Measurements from ENCODE around the gene NNAT.

The NNAT gene

DNA sequence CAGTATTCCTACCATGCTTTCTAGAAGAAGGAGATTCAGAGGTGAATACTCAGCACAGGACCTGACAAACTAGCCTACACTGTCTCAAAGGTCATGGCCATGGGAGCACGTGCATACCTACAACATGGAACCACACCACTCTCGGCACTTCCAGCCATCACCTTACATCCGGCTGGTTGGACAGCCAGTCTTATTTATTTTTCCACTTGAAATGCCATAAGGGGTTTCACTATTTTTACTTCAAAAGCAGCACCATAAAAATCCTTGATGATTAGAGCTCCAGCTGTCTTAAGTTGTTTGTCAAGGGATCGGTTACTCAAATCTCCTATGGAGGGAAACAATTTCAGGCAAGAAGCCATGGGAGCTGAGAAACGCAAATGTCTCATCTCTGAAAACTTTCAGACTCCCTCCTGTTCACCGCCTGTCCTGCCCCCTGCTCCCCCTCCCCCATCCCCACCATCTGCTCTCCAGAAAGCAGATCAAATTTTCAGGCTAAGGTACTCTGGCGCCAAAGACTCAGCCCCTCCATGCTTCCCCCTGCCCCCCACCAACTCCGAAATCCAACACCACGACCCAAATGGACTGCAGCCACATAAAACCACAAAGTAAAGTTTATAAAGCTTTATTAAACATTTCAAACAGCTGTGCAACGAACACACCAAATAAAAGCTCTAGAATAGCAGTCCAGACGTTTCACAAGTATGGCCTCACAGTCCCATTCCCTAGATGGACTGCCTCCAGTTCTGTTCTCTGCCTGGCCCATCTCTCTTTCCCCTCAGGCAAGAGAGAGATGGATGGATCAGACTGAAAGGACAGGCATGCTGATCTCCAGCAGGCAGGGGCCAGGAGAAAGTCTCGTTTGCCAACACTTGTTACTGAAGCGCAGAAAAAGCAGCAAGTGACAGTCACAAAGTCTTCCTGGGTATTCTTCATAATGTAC, 4.0 kb upstream of the NNAT start:
- peaks cover 12% of the 10 kb centered on the region for H3K4me1 ChIP-seq (ENCODE audit: control insufficient read depth, insufficient read depth, low read length)
- no peak overlapping the region for H3K4me3 ChIP-seq (ENCODE audit: low read length)
- WGBS (ENCODE audit: insufficient coverage, insufficient read length), result no CpG with 5 or more reads among the region's 13 CpGs
- no peak overlapping the region for H3K27ac ChIP-seq (ENCODE audit: low read length)
- H3K27me3 ChIP-seq (ENCODE audit: control insufficient read depth, insufficient read depth, low read length), result no peaks in the 10 kb centered on the region
- no peak for DNase-seq (ENCODE audit: low read depth, low spot score)
- H3K36me3 ChIP-seq (ENCODE audit: control insufficient read depth, insufficient read depth, low read length), result peaks cover 6% of the 10 kb centered on the region
- H3K9me3 ChIP-seq (ENCODE audit: control insufficient read depth, insufficient read depth, low read length), result no peaks in the 10 kb centered on the region

DNA sequence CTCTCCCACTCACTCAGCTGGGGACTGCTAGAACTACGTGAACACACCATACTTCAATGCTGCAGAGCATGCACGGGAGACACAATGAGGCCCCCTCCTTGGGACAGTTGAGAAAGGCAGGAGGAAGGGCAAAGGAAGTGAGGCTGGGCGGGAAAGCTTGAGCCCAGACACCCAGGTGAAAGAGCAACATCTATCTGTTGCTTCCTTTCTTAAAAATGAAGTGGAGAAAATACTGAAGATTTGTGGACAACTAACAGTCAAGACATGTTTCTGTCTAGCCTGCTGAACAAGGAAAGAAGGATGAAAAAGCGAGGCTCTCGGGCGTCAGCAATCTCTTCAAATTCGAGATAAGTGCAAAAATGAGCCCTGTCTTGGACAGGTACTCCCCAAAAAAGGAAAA, 3.0 kb upstream of the NNAT start:
- H3K4me3 ChIP-seq (ENCODE audit: low read length), result no peak overlapping the region
- peaks cover 6% of the 10 kb centered on the region for H3K36me3 ChIP-seq (ENCODE audit: control insufficient read depth, insufficient read depth, low read length)
- H3K4me1 ChIP-seq (ENCODE audit: control insufficient read depth, insufficient read depth, low read length), result peaks cover 12% of the 10 kb centered on the region
- no peak overlapping the region for H3K27ac ChIP-seq (ENCODE audit: low read length)
- no peaks in the 10 kb centered on the region for H3K9me3 ChIP-seq (ENCODE audit: control insufficient read depth, insufficient read depth, low read length)
- WGBS (ENCODE audit: insufficient coverage, insufficient read length), result no CpG with 5 or more reads among the region's 7 CpGs
- no peaks in the 10 kb centered on the region for H3K27me3 ChIP-seq (ENCODE audit: control insufficient read depth, insufficient read depth, low read length)
- DNase-seq (ENCODE audit: low read depth, low spot score), result no peak

DNA sequence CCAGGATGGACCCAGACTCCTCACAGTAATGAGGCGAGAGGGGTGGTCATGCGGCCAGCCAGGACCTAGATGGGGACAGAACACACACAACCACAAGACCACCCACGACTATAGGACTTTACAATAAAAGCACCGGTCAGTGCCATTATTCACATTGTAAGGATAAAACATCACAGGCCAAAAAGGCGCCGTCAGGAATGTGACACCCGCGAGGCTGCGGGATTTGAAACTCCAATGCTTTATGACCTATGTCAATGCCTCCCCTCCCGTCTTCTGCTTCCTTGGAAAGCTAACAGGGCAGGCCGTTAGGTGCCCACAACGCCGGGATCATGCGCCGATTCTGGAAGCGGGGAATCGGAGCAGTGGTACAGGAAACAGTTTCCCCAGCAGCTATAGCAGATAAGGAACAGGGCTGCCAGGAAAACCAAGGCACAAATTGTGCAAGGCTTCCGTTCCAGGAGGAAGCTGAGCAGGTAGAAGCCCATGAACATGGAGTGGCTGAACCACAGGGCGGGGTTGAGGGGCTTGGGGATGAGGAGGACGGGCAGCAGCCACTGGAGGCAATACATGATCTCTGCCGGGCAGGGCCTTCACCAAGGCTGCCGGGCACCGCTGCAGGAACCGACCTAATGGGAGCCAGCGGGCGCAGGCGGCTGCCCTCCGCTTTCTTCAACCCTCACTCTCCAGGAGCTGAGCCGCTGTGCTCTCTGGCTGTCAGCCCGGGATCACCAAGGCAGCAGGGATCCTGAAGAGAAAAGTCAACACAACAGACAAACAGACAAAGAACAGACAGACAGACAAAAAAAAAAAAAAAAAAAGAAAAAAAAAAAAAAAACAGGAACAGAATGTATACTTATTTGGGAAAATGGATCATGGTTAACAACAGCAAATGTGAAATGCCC, 2.2 kb upstream of the NNAT start:
- H3K9me3 ChIP-seq (ENCODE audit: control insufficient read depth, insufficient read depth, low read length), result no peaks in the 10 kb centered on the region
- H3K4me3 ChIP-seq (ENCODE audit: low read length), result no peak overlapping the region
- no peak for DNase-seq (ENCODE audit: low read depth, low spot score)
- peaks cover 12% of the 10 kb centered on the region for H3K4me1 ChIP-seq (ENCODE audit: control insufficient read depth, insufficient read depth, low read length)
- WGBS (ENCODE audit: insufficient coverage, insufficient read length), result no CpG with 5 or more reads among the region's 30 CpGs
- H3K36me3 ChIP-seq (ENCODE audit: control insufficient read depth, insufficient read depth, low read length), result peaks cover 6% of the 10 kb centered on the region
- no peaks in the 10 kb centered on the region for H3K27me3 ChIP-seq (ENCODE audit: control insufficient read depth, insufficient read depth, low read length)
- no peak overlapping the region for H3K27ac ChIP-seq (ENCODE audit: low read length)

GRCh38 chr20:37519508-37520418, 1.3 kb upstream of the NNAT start:
- Histone ChIP-seq H3K9me3 (ENCODE audit: control insufficient read depth, insufficient read depth, low read length) (no peaks in the 10 kb centered on the region), H3K27me3 (ENCODE audit: control insufficient read depth, insufficient read depth, low read length) (no peaks in the 10 kb centered on the region), H3K36me3 (ENCODE audit: control insufficient read depth, insufficient read depth, low read length) (peaks cover 4% of the 10 kb centered on the region; the same call in 1 of the 2 replicates), H3K4me1 (ENCODE audit: control insufficient read depth, insufficient read depth, low read length) (peaks cover 15% of the 10 kb centered on the region), H3K4me3 (ENCODE audit: low read length) (no peak overlapping the region), H3K27ac (ENCODE audit: low read length) (no peak overlapping the region)
- DNase-seq (ENCODE audit: low read depth, low spot score), result no peak
- no CpG with 5 or more reads among the region's 39 CpGs for WGBS (ENCODE audit: insufficient coverage, insufficient read length)

DNA sequence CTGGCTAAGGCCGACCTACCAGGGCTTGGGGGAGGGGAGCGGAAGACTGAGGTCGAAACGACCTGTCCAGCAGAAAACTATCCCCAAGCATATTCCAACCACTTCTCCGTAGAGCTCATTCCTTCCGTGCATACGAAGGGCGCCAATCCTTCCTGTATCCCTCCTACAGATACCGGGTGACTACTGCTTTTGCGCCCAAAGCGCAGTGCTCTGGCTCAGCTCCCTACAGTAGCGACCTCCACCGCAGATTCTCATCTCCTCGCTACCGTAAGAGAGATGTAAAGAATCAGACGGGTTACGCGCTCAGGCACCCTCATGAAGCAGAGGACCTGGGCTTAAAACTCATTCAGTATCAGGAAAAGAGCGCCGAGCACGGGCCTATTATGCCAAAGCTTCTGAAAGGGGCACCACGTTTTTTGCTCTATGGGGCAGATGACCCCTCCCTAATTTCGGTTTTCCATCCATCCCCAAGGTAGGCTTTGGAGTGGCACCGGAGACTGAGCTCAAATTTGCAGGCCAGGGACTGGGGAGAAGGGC, 563 bp upstream of the NNAT start:
- no peak for DNase-seq (ENCODE audit: low read depth, low spot score)
- peaks cover 4% of the 10 kb centered on the region; the same call in 1 of the 2 replicates for H3K36me3 ChIP-seq (ENCODE audit: control insufficient read depth, insufficient read depth, low read length)
- no CpG with 5 or more reads among the region's 24 CpGs for WGBS (ENCODE audit: insufficient coverage, insufficient read length)

DNA sequence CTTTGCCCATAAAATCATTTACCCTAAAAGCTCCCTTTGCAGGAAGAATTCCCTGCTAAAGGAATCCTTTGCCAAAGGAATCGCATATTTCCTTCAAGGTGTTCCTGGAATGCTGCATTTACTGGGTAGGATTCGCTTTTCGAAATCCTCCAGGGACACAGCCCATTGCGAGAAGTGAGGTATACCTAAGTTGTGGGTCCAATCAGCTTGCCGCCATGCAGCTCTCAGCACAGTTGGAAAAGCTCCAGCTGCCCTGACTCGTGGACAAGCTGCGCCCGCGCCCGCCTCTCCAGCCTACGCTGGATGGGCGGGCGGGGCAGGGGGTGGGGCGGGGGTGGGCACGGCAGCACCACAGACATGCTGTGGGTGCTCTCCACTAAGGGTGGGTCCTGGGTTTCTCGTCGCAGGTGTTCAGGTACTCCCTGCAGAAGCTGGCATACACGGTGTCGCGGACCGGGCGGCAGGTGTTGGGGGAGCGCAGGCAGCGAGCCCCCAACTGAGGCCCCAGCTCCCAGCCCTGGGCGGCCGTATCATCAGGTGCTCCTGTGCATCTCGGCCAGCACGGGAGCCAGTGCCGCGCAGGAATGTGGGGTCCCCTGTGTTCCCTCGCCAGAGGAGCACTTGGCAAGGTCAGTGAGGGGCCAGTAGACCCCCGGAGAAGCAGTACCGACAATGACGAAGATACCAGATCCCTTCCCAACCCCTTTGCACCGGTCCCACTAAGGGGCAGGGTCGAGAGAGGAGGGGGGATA, 1.4 kb downstream of the NNAT start:
- Histone ChIP-seq H3K9me3 (ENCODE audit: control insufficient read depth, insufficient read depth, low read length) (no peaks in the 10 kb centered on the region), H3K4me1 (ENCODE audit: control insufficient read depth, insufficient read depth, low read length) (peaks cover 17% of the 10 kb centered on the region), H3K27ac (ENCODE audit: low read length) (no peak overlapping the region), H3K4me3 (ENCODE audit: low read length) (no peak overlapping the region), H3K27me3 (ENCODE audit: control insufficient read depth, insufficient read depth, low read length) (no peaks in the 10 kb centered on the region), H3K36me3 (ENCODE audit: control insufficient read depth, insufficient read depth, low read length) (peaks cover 4% of the 10 kb centered on the region; the same call in 1 of the 2 replicates)
- DNase-seq (ENCODE audit: low read depth, low spot score), result no peak
- no CpG with 5 or more reads among the region's 36 CpGs for WGBS (ENCODE audit: insufficient coverage, insufficient read length)

More for the DNA sequence above, 563 bp upstream of the NNAT start:
- H3K27me3 ChIP-seq (ENCODE audit: control insufficient read depth, insufficient read depth, low read length), result no peaks in the 10 kb centered on the region
- peaks cover 17% of the 10 kb centered on the region for H3K4me1 ChIP-seq (ENCODE audit: control insufficient read depth, insufficient read depth, low read length)
- no peak overlapping the region for H3K27ac ChIP-seq (ENCODE audit: low read length)
- H3K4me3 ChIP-seq (ENCODE audit: low read length), result no peak overlapping the region
- H3K9me3 ChIP-seq (ENCODE audit: control insufficient read depth, insufficient read depth, low read length), result no peaks in the 10 kb centered on the region

- H3K4me3 ChIP-seq (ENCODE audit: low read length), result no peak overlapping the region
- H3K27me3 ChIP-seq (ENCODE audit: control insufficient read depth, insufficient read depth, low read length), result no peaks in the 10 kb centered on the region
- no peaks in the 10 kb centered on the region for H3K9me3 ChIP-seq (ENCODE audit: control insufficient read depth, insufficient read depth, low read length)
- H3K36me3 ChIP-seq (ENCODE audit: control insufficient read depth, insufficient read depth, low read length), result peaks cover 4% of the 10 kb centered on the region; the same call in 1 of the 2 replicates
- H3K27ac ChIP-seq (ENCODE audit: low read length), result no peak overlapping the region
- WGBS (ENCODE audit: insufficient coverage, insufficient read length), result no CpG with 5 or more reads among the region's 13 CpGs
- peaks cover 15% of the 10 kb centered on the region for H3K4me1 ChIP-seq (ENCODE audit: control insufficient read depth, insufficient read depth, low read length)
- DNase-seq (ENCODE audit: low read depth, low spot score), result no peak
Observed at GRCh38 chr20:37523012-37523391, 2.0 kb downstream of the NNAT start.

DNA sequence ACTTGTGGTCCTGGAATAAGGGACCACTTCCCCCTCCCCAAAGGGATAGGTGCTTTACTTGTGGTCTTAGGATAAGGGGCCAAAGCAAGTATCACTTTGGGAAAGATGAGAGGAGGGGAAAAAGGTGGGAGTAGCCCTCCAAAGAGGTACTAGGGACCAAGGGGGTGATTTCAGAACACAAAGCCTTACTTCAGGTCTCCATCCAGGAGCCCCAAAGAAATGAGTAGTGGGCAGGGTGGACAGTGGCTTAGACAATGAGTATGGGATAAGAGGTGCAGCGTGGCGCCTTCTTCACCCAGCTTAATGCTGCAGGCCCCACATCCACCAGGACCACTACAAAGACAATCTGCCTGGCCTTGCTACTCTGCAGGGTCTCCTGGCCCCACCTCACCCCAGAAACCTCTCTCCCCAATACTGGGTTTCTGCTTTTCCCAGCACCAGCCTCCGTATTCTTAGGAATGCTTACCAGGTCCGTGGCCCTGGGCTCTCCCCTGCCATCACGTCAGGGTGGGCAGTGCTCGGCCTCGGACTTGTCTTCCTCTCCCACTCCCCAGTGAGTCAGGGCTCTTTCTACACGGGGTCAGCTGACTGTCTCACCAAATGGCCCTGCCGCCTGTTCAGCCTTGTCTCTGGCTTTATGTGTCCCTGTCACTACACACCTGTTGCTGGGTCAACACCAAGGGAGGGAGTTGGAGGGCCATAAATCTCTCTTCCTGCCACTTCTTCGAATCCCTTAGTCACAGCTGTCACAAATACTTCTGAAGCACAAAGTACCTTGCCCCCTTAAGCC, 3.1 kb downstream of the NNAT start:
- Histone ChIP-seq H3K36me3 (ENCODE audit: control insufficient read depth, insufficient read depth, low read length) (peaks cover 4% of the 10 kb centered on the region; the same call in 1 of the 2 replicates), H3K9me3 (ENCODE audit: control insufficient read depth, insufficient read depth, low read length) (no peaks in the 10 kb centered on the region), H3K4me3 (ENCODE audit: low read length) (no peak overlapping the region), H3K27ac (ENCODE audit: low read length) (no peak overlapping the region), H3K27me3 (ENCODE audit: control insufficient read depth, insufficient read depth, low read length) (no peaks in the 10 kb centered on the region), H3K4me1 (ENCODE audit: control insufficient read depth, insufficient read depth, low read length) (peaks cover 17% of the 10 kb centered on the region)
- WGBS (ENCODE audit: insufficient coverage, insufficient read length), result no CpG with 5 or more reads among the region's 10 CpGs
- DNase-seq (ENCODE audit: low read depth, low spot score), result no peak
